ENCODE measurements around the gene EXOSC5. TPM values are rescaled to one million over a fixed set of nuclear protein-coding genes. Genes with fewer than 3 reads are reported as not detected.

EXOSC5 gene
- total and polyA plus RNA-seq, 10 of the 15 experiments (the other 5 are each of a cell fraction or from before 2014, with no cell fraction given) = 15.8 to 123 (median 52.7) TPM

- TF ChIP-seq BHLHE40 (IDR thresholded peaks at IDR 0.05; ENCODE audit: borderline replicate concordance in 1 of 2, low read depth in 2 of 2, low read length in 1 of 2) (no peak), CREM (IDR thresholded peaks at IDR 0.05; ENCODE audit: low read depth) (no peak), CREB1 (IDR thresholded peaks at IDR 0.05; ENCODE audit: low read depth) (no peak), ELK1 (IDR thresholded peaks at IDR 0.05; ENCODE audit: low read depth, low read length) (no peak), RBBP5 (conservative IDR thresholded peaks at IDR 0.05) (no peak), KDM1A (IDR thresholded peaks at IDR 0.05; ENCODE audit: borderline replicate concordance) (no peak), SREBF2 (IDR thresholded peaks at IDR 0.05; ENCODE audit: low read length) (no peak)
Measured at GRCh38 chr19:41407271-41407670, 10.1 kb upstream of the EXOSC5 start (continued).

- 79% methylated on average over 6 of the region's 6 CpGs for WGBS (ENCODE audit: insufficient coverage, insufficient replicate concordance, low lambda C conversion rate, missing lambda C conversion rate)
- H4K20me1 ChIP-seq (ENCODE audit: control insufficient read depth, insufficient read depth) = no peaks in the 10 kb centered on the region
- ChIA-PET CTCF (no interaction called here), POLR2A (no interaction called here), SMC1A (ENCODE audit: uncharacterized antibody, unreplicated experiment) (no interaction called here), RAD21 (ENCODE audit: unreplicated experiment) (no interaction called here)
- H3K4me3 ChIP-seq = no peak overlapping the region
- in situ Hi-C loops (cut with MboI) (no loop called here), intact Hi-C loops (cut with micrococcal nuclease; ENCODE audit: unreplicated experiment) (no loop called here)
- H3K9me3 ChIP-seq (replicated peaks; ENCODE audit: control insufficient read depth, insufficient read depth, low read length) = no peaks in the 10 kb centered on the region
- no peak for DNase-seq (ENCODE audit: low read depth, low spot score)
- H3K4me1 ChIP-seq (ENCODE audit: control insufficient read depth, insufficient read depth, low read length) = peaks cover 18% of the 10 kb centered on the region
- peaks cover 5% of the 10 kb centered on the region for H3K79me2 ChIP-seq (ENCODE audit: control insufficient read depth, insufficient read depth, low read length)
- no peak for FAIRE-seq
- no peak for ATAC-seq
- H2AFZ ChIP-seq (ENCODE audit: control insufficient read depth, low read depth, low read length) = no peak overlapping the region
- H3K27ac ChIP-seq (ENCODE audit: control insufficient read depth, insufficient read depth) = no peak overlapping the region
- no peak overlapping the region for H3K4me2 ChIP-seq (ENCODE audit: control insufficient read depth, insufficient read depth)
- H3K27me3 ChIP-seq (replicated peaks in 1 of 2; ENCODE audit: control insufficient read depth in 2 of 2, insufficient read depth in 2 of 2, low read length in 1 of 2) = no peaks in the 10 kb centered on the region
- BruUV-seq (replicated peaks) = no TSS peak
- no peaks in the 10 kb centered on the region; a peak in 2 of 4 replicates for H3K36me3 ChIP-seq (ENCODE audit: control insufficient read depth in 2 of 2, insufficient read depth in 2 of 2, low read length in 1 of 2)
- H3K9ac ChIP-seq (ENCODE audit: control insufficient read depth, insufficient read depth, low read length) = no peak overlapping the region
- TF ChIP-seq NFYB (IDR thresholded peaks at IDR 0.05; ENCODE audit: insufficient read depth, low read depth, low read length) (no peak), RAD51 (IDR thresholded peaks at IDR 0.05) (no peak), NR2C1 (IDR thresholded peaks at IDR 0.05) (no peak), REST (IDR thresholded peaks at IDR 0.05; ENCODE audit: low read depth, low read length) (no peak), CBX5 (IDR thresholded peaks at IDR 0.05; ENCODE audit: low read depth) (no peak), E4F1 (IDR thresholded peaks at IDR 0.05; ENCODE audit: borderline replicate concordance, partially characterized antibody) (no peak), PKNOX1 (IDR thresholded peaks at IDR 0.05) (no peak), HDAC2 (IDR thresholded peaks at IDR 0.05) (no peak)
Measured at GRCh38 chr19:41405776-41406175, 8.6 kb upstream of the EXOSC5 start.

Measured in GM12878 (cell line).